Aorta (tissue), 5 donors: ENCODE data around the gene THSD7A. TPM values are rescaled to one million over a fixed set of nuclear protein-coding genes. Genes with fewer than 3 reads are reported as not detected.

ENCODE experiments used
- ATAC-seq: fragments of 200-7000 bp; cut with Tn5 transposase; one replicate; pipeline ENCODE4 v1.9.1; 2022; ENCODE audit warnings: moderate library complexity; ENCODE audit not compliant: low FRiP score
- DNase-seq, 2 donors: peaks; one replicate each; pipeline ENCODE4 v3.0.0-alpha.2; 2020
- H3K27ac ChIP-seq, 2 donors: one replicate each; pipeline ENCODE4 v1.5.1; 2013; ENCODE audit warnings: low read length in 2 of 2, mild to moderate bottlenecking in 2 of 2, moderate library complexity in 2 of 2, control low read depth in 1 of 2, inconsistent platforms in 1 of 2, low read depth in 1 of 2
- H3K27me3 ChIP-seq, 2 donors: one replicate each; pipeline ENCODE4 v1.6.1; 2013; ENCODE audit warnings: control low read depth in 1 of 2, low read length in 1 of 2, mild to moderate bottlenecking in 1 of 2, moderate library complexity in 1 of 2; ENCODE audit not compliant: insufficient read depth in 2 of 2, control insufficient read depth in 1 of 2
- H3K36me3 ChIP-seq, 2 donors: one replicate each; pipeline ENCODE4 v1.6.1; 2013; ENCODE audit warnings: control low read depth in 1 of 2, low read length in 1 of 2, mild to moderate bottlenecking in 1 of 2; ENCODE audit not compliant: insufficient read depth in 2 of 2, control insufficient read depth in 1 of 2
- H3K4me1 ChIP-seq, 2 donors: one replicate each; pipeline ENCODE4 v1.6.1; 2013; ENCODE audit warnings: low read length in 2 of 2, control low read depth in 1 of 2, mild to moderate bottlenecking in 1 of 2, moderate library complexity in 1 of 2; ENCODE audit not compliant: insufficient read depth in 2 of 2, control insufficient read depth in 1 of 2
- H3K4me3 ChIP-seq, 2 donors: one replicate each; pipeline ENCODE4 v1.5.1; 2013; ENCODE audit warnings: low read length in 2 of 2, control low read depth in 1 of 2, mild to moderate bottlenecking in 1 of 2
- H3K9me3 ChIP-seq: one replicate; pipeline ENCODE4 v1.6.1; 2013; ENCODE audit warnings: mild to moderate bottlenecking, low read length; ENCODE audit not compliant: control insufficient read depth
- WGBS, 2 donors: extraction: QIAGEN DNeasy Blood & Tissue Kit; methylation state at CpG; one replicate each; pipeline ENCODE4 v1.1.7; 2013; 5-methylcytosine and 5-hydroxymethylcytosine counted together
- intact Hi-C, 2 donors: fragments of 100-400 bp; cut with DNase I; formaldehyde crosslinking; loops; one replicate each; pipeline versions ENCODE4 v1.14.2 to v1.15.0; 2022
- polyA plus RNA-seq, 2 donors: library from polyadenylated mRNA; stranded (reverse); fragments of 200-250 nt; gene quantifications; one replicate each; pipeline ENCODE4 v1.2.3, GENCODE V29; 2013
- total RNA-seq, 2 donors: library from RNA; stranded (reverse); fragmentation: NEBNext Ultra II Directional; extraction: Animal tissue kit (Norgen Biotek cat#: 25700); gene quantifications; one replicate each; pipeline ENCODE4 v1.2.1, GENCODE V29; 2021
- donor health status: healthy with polysubstance abuse.
- donor health status: Bipolar disorder and iron deficiency.
- donor health status: DM: no; HTN: no; CAD: no.
- donor health status: DM: no; HTN: no; CAD: no.
- donor health status: DM: yes; HTN: yes; CAD: no.

The THSD7A gene
- total and polyA plus RNA-seq, 4 donors, result 0.03 to 20.0 (median 12.1) TPM; not detected in 1

DNA sequence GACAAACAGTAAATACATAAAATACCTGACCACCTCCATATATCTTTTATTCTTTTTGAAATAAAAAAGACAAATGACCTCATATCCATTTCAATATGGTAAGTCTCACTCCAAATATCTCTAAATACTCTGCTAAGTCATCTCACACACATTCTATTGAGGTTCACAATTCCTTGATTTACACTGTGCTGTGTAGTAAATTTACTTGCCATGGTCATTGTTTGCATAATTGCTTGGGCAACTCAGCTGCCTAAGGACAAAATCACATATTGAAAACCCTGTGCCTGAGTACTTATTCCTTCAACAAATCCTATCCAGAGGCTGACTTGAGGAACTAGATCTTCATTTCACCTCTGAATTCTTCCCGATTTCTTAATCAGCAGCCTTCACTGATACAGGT is 176.4 kb downstream of the THSD7A start:
- no peaks in the 10 kb centered on the region for H3K36me3 ChIP-seq
- no peaks in the 10 kb centered on the region for H3K27me3 ChIP-seq
- 90 to 95% methylated on average over 1 of the region's 1 CpG for WGBS, 2 donors
- no peak overlapping the region for H3K27ac ChIP-seq
- ATAC-seq (no peak), DNase-seq (no peak)
- intact Hi-C loops, result no loop called here
- no peaks in the 10 kb centered on the region for H3K9me3 ChIP-seq
- H3K4me3 ChIP-seq, result no peak overlapping the region
- H3K4me1 ChIP-seq, result no peaks in the 10 kb centered on the region

DNA sequence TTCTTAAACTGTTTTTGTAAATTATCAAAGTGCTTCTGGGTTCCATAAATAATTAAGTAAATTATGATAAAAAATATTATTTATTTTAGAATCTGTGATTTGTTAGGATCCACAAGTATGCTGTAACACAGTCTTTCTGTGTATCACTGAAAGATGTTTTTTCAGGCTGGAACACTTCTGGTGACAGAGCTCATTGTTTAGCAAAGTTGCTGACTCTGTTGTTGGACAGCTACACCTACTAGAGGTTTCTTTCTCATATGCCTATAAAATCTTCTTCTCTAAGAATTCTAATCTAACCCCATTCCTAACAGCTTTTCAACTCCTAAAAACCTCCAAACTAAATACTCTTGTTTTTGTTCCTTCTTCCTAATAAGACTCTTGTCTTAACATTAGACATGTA is 176.8 kb downstream of the THSD7A start:
- ATAC-seq (no peak), DNase-seq (no peak)
- intact Hi-C loops, result no loop called here
- H3K27me3 ChIP-seq, result no peaks in the 10 kb centered on the region
- H3K27ac ChIP-seq, result no peak overlapping the region
- H3K36me3 ChIP-seq, result no peaks in the 10 kb centered on the region
- H3K9me3 ChIP-seq, result no peaks in the 10 kb centered on the region
- H3K4me1 ChIP-seq, result no peaks in the 10 kb centered on the region
- H3K4me3 ChIP-seq, result no peak overlapping the region

DNA sequence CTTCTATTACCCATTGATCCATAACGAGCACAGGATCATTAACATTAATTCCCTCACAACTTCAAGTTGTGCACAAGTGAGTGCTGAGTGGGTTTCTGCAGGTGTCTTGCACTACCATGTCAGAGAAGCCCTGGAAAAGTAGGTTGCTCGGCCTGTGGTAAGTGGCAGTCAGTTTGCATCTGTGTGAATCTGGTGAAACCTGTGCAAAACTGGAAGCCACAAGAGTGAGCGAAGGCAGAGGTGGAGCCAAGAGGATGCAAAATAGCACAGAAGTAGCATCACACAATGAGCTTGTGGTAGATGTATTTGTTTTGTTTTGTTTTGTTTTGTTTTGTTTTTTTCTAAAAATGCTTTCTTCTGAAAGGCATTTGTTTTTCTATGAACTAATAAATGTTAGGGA is 181.5 kb downstream of the THSD7A start:
- Histone ChIP-seq H3K27me3 (no peaks in the 10 kb centered on the region), H3K4me3 (no peak overlapping the region), H3K9me3 (no peaks in the 10 kb centered on the region), H3K4me1 (no peaks in the 10 kb centered on the region), H3K36me3 (no peaks in the 10 kb centered on the region), H3K27ac (no peak overlapping the region)
- intact Hi-C loops, result no loop called here
- WGBS, 2 donors, result 92 to 94% methylated on average over 3 of the region's 3 CpGs
- ATAC-seq, result no peak
- no peak for DNase-seq

DNA sequence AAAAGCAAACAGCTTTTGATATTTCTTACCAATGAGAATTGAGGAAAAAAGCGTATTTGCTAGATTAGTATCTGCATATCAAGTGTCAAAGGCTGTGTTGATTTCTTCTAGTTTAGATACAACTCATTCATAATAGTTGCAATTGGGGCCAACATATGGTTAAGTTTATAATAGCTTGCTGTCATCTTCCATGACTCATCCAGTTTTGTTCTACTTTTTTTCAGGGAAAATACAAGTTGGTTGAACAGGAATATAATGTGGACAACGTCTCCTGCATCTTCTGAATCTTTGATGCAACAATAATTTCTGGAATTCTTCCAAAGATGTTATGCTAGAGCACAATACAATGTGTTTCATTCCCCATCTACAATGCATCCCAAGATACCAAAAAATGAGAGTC is 182.0 kb downstream of the THSD7A start:
- no peak for ATAC-seq
- intact Hi-C loops, result no loop called here
- Histone ChIP-seq H3K27me3 (no peaks in the 10 kb centered on the region), H3K4me1 (no peaks in the 10 kb centered on the region), H3K9me3 (no peaks in the 10 kb centered on the region), H3K4me3 (no peak overlapping the region), H3K27ac (no peak overlapping the region), H3K36me3 (no peaks in the 10 kb centered on the region)
- WGBS, 2 donors, result 84 to 86% methylated on average over 2 of the region's 2 CpGs
- DNase-seq, result no peak

DNA sequence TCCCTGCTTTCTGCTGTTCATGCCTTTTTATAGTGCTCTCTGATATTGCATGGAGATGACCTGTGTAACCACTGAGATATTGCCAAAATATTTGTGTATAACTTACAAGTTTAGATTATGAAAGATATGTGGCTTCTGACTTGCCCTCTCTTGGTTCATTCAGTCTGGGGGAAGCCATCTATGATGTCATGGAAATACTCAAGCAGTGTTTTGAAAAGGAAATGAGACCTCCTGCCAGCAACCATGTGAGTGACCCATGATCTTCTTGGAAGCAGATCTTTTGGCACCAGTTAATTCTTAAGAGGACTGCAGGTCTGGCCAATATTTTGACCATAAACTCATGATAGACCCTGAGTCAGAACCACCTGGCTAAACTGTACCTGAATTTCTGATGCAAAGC is 183.0 kb downstream of the THSD7A start:
- Histone ChIP-seq H3K36me3 (no peaks in the 10 kb centered on the region), H3K27ac (no peak overlapping the region), H3K4me1 (no peaks in the 10 kb centered on the region), H3K9me3 (no peaks in the 10 kb centered on the region), H3K4me3 (no peak overlapping the region), H3K27me3 (no peaks in the 10 kb centered on the region)
- no peak for DNase-seq
- intact Hi-C loops, result no loop called here
- ATAC-seq, result no peak

DNA sequence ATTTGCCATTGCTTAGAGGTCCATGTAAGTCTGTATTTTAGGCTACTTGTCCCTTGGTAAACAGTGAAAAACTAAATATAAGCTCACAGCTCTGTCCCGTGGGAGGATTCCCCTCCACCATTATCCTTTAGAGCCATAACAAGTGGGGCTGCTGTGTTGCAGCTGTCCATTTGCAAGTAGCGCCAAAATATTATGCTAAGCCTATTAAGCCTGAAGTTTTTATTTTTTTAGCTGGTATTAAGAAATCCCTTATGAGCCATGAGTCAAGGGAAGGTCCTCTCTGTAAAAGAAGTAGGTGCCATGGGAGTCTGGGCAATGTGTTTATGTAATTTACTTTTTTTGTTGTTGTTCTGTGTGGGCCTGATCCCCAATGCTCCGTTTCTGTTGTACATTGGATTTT is 183.9 kb downstream of the THSD7A start:
- DNase-seq (no peak), ATAC-seq (no peak)
- Histone ChIP-seq H3K9me3 (no peaks in the 10 kb centered on the region), H3K4me3 (no peak overlapping the region), H3K36me3 (no peaks in the 10 kb centered on the region), H3K27me3 (no peaks in the 10 kb centered on the region), H3K27ac (no peak overlapping the region), H3K4me1 (no peaks in the 10 kb centered on the region)
- intact Hi-C loops, result no loop called here
- 70 to 72% methylated on average over 3 of the region's 3 CpGs for WGBS, 2 donors

DNA sequence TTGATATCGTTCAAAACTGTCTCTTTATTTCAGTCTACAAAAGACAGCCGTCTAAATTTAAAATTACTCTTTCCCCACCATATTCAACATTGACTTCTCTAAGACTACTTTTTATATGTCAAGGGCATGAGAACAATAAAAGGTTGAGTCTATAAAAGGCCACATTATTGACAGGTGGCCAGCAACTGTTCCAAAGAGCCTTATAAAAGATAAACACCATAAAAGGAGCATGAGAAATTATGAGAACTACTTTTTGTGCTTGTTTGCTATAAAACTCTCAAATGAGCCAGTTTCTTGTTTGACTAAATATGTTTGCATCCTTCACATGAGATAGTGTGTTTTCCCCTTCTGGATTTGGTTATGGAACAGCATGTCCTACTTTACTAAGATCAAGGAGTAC is 189.2 kb downstream of the THSD7A start:
- H3K4me1 ChIP-seq, result no peaks in the 10 kb centered on the region
- H3K27ac ChIP-seq, result no peak overlapping the region
- H3K36me3 ChIP-seq, result no peaks in the 10 kb centered on the region
- 83 to 86% methylated on average over 2 of the region's 2 CpGs for whole genome bisulfite sequencing, 2 donors
- DNase-seq (no peak), ATAC-seq (no peak)
- H3K4me3 ChIP-seq, result no peak overlapping the region
- intact Hi-C loops, result no loop called here
- no peaks in the 10 kb centered on the region for H3K9me3 ChIP-seq
- H3K27me3 ChIP-seq, result no peaks in the 10 kb centered on the region

DNA sequence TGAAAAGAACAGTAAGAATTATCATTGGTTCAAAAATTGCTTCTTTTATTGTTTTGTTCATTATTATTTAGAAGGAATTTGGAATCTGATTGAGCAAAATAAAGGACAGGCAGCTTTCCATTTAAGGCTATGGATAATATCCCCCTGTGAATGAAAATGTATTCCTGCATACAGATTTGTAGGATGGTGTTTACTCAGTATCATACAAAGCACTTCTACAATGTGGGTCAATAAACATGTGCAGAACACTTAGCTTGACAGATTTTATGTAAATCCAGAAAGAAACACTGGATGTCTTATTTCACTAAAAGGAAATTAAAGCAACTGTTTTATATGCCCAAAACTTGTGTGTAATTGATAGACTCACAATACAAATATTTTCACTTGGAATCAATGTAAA is 189.7 kb downstream of the THSD7A start:
- Histone ChIP-seq H3K4me3 (no peak overlapping the region), H3K36me3 (no peaks in the 10 kb centered on the region), H3K9me3 (no peaks in the 10 kb centered on the region), H3K4me1 (no peaks in the 10 kb centered on the region), H3K27me3 (no peaks in the 10 kb centered on the region), H3K27ac (no peak overlapping the region)
- no peak for DNase-seq
- no peak for ATAC-seq
- intact Hi-C loops, result no loop called here

DNA sequence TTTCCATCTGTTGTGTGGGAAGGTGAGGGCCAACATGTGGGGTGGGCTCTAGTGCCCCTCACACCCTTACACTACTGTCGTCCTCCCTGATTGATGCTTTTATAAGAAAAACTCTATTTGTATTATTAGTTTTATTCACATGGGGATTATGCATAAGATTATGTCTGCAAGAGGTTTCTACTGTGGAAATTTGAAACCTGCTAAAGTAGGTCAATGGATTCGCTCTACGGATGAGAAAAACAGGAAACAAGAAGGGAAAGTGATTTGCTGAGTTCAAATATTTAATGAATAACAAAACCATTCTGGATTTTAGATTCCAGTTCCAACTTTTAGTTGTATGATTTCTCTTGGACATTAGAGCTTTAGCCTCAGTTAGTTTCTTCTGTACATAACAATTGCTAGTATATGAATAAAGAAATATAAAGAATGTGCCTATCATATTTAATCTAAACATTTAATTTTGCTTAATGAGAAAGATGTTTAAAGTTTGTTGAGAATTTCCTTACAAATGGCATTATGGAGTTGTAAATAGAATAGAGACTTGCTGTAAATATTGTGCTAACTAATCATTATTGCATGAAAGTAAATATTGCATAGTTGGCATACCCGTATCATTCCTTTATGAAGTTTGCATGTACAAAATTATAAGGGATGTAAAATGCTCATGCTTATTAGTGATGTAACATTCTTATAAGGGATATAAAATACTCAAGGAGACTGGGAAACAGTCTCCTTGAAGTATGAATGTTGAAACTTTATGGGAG is 193.8 kb downstream of the THSD7A start:
- no peak overlapping the region for H3K27ac ChIP-seq
- no peaks in the 10 kb centered on the region for H3K27me3 ChIP-seq
- H3K9me3 ChIP-seq, result peaks cover 2% of the 10 kb centered on the region
- intact Hi-C loops, result no loop called here
- ATAC-seq (no peak), DNase-seq (no peak)
- WGBS, 2 donors, result 56% methylated on average over 4 of the region's 4 CpGs
- no peaks in the 10 kb centered on the region for H3K36me3 ChIP-seq
- no peak overlapping the region for H3K4me3 ChIP-seq
- no peaks in the 10 kb centered on the region for H3K4me1 ChIP-seq
